Activated B cell treated with CpG ODN at 0.5 μM for 24 hours (primary cell): Measurements from ENCODE around the gene PNPLA7. TPM values are rescaled to one million over a fixed set of nuclear protein-coding genes. Genes with fewer than 3 reads are reported as not detected.

Experiments
- ATAC-seq: fragments of 200-7000 bp; cut with Tn5 transposase; one replicate; pipeline ENCODE4 v1.10.0; 2021; ENCODE audit warnings: low read depth, mild to moderate bottlenecking, moderate library complexity
- CTCF ChIA-PET: fragments of 350-600 bp; sonication (Branson Sonifier 250); formaldehyde crosslinking; loops from one replicate; lab custom pipeline; 2021; ENCODE audit warnings: antibody characterized with exemption; lab: Charles Lee
- POLR2A ChIA-PET: fragments of 350-600 bp; sonication (Branson Sonifier 250); formaldehyde crosslinking; loops from one replicate; lab custom pipeline; 2021; ENCODE audit warnings: antibody characterized with exemption; lab: Charles Lee
- DNase-seq: peaks from one replicate; pipeline ENCODE4 v3.0.0; 2022
- H3K27ac Mint-ChIP-seq: one replicate; pipeline ENCODE4 v1.8.0; 2020; ENCODE audit warnings: mixed read lengths
- H3K27me3 Mint-ChIP-seq: one replicate; pipeline ENCODE4 v1.8.0; 2021; ENCODE audit warnings: mixed read lengths
- H3K36me3 Mint-ChIP-seq: one replicate; pipeline ENCODE4 v1.8.0; 2021; ENCODE audit warnings: low read depth, mixed read lengths
- H3K4me1 Mint-ChIP-seq: one replicate; pipeline ENCODE4 v1.8.0; 2021; ENCODE audit warnings: mixed read lengths
- H3K4me3 Mint-ChIP-seq: one replicate; pipeline ENCODE4 v1.8.0; 2020; ENCODE audit warnings: mild to moderate bottlenecking, mixed read lengths
- H3K9me3 Mint-ChIP-seq: one replicate; pipeline ENCODE4 v1.8.0; 2020; ENCODE audit warnings: mixed read lengths
- intact Hi-C: fragments of 100-400 bp; cut with micrococcal nuclease; formaldehyde crosslinking; loops from one replicate; pipeline ENCODE4 v1.15.1; 2024
- total RNA-seq: library from RNA; stranded (reverse); gene quantifications from 2 replicates; pipeline ENCODE4 v1.2.3, GENCODE V29; 2022
- TF ChIP-seq, protein P1 (sequence below): fragments of 200-600 bp; IDR thresholded peaks from one replicate; pipeline ENCODE4 v1.8.0; 2022; ENCODE audit warnings: antibody characterized with exemption, mild to moderate bottlenecking

PNPLA7 gene
- total RNA-seq, 1 donor from 2014 or later = 5.5 TPM

DNA sequence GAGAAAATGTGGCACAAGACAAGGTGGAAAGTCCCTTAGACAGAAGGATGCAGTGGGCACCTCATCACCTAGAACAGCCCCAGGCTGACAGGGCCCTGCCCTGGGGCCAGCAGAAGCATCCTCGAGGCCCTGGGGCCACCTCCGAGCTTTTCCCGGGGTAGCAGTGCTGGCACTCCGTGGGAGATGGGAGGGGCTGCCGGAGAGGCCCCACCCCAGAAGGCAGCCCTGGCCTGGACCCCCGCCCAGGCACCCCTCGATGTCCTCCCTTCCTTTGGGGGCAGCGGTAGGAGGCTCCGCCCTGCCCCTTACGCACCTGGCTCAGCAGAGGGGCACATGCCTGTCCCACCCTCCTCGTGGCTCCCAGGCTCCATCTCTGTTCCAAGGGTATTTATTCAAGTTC is 73.3 kb downstream of the PNPLA7 start:
- no peak overlapping the region for H3K27ac Mint-ChIP-seq

DNA sequence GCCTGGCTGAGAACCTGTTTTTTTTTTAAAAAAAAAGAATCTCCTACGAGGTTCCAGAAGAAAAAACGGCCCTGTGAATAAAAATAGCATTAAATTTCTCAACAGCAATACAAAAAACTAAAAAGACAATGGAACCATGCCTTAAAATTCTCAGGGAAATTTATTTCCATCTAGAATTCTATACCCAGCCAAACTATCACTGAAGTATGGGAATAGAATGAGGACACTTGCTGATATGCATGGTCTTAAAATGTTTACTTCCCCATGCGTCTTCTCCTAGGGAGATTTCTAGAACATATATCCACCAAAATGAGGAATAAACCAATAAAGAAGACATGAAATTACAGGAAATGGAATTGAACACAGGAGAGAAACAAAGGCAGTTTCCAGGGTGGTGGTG is 74.5 kb downstream of the PNPLA7 start:
- TF ChIP-seq, protein P1, sequence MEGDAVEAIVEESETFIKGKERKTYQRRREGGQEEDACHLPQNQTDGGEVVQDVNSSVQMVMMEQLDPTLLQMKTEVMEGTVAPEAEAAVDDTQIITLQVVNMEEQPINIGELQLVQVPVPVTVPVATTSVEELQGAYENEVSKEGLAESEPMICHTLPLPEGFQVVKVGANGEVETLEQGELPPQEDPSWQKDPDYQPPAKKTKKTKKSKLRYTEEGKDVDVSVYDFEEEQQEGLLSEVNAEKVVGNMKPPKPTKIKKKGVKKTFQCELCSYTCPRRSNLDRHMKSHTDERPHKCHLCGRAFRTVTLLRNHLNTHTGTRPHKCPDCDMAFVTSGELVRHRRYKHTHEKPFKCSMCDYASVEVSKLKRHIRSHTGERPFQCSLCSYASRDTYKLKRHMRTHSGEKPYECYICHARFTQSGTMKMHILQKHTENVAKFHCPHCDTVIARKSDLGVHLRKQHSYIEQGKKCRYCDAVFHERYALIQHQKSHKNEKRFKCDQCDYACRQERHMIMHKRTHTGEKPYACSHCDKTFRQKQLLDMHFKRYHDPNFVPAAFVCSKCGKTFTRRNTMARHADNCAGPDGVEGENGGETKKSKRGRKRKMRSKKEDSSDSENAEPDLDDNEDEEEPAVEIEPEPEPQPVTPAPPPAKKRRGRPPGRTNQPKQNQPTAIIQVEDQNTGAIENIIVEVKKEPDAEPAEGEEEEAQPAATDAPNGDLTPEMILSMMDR = no peak
- POLR2A ChIA-PET = no interaction called here
- intact Hi-C loops = no loop called here
- Mint-ChIP-seq H3K27ac (no peak overlapping the region), H3K36me3 (peaks cover 26% of the 10 kb centered on the region), H3K4me3 (no peak overlapping the region), H3K4me1 (peaks cover 2% of the 10 kb centered on the region), H3K9me3 (peaks cover 14% of the 10 kb centered on the region), H3K27me3 (no peaks in the 10 kb centered on the region)
- CTCF ChIA-PET = no interaction called here
- ATAC-seq (no peak), DNase-seq (no peak)

More for the DNA sequence above, 73.3 kb downstream of the PNPLA7 start:
- Mint-ChIP-seq H3K4me1 (no peaks in the 10 kb centered on the region), H3K4me3 (no peak overlapping the region), H3K9me3 (peaks cover 14% of the 10 kb centered on the region), H3K27me3 (no peaks in the 10 kb centered on the region), H3K36me3 (peaks cover 26% of the 10 kb centered on the region)
- intact Hi-C loops = no loop called here
- ATAC-seq (no peak), DNase-seq (no peak)
- CTCF ChIA-PET = no interaction called here
- TF ChIP-seq, protein P1 = no peak
- POLR2A ChIA-PET = no interaction called here

DNA sequence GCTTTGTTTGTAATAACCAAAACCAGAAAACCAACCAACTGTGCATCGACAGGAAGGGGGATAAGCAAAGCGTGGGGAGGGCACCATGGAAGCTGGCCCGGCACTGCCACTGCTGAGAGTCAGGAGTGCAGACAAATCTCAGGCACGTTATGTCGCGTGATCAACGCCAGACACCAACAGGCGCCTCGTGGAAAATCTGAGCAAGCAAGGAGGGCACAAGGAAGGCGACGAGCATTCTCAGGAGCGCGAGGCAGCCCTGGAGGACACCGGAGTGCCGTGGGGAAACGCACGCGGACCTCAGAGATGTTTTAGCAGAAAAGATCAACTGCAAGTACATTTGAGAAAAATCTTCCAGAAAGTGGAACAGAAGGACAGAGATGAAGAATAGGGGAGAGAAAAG is 75.9 kb downstream of the PNPLA7 start:
- ATAC-seq (no peak), DNase-seq (no peak)
- intact Hi-C loops = no loop called here
- Mint-ChIP-seq H3K4me1 (peaks cover 3% of the 10 kb centered on the region), H3K27me3 (no peaks in the 10 kb centered on the region), H3K36me3 (peaks cover 24% of the 10 kb centered on the region), H3K9me3 (peaks cover 14% of the 10 kb centered on the region), H3K4me3 (no peak overlapping the region), H3K27ac (no peak overlapping the region)
- TF ChIP-seq, protein P1 = no peak
- POLR2A ChIA-PET = no interaction called here
- CTCF ChIA-PET = no interaction called here

DNA sequence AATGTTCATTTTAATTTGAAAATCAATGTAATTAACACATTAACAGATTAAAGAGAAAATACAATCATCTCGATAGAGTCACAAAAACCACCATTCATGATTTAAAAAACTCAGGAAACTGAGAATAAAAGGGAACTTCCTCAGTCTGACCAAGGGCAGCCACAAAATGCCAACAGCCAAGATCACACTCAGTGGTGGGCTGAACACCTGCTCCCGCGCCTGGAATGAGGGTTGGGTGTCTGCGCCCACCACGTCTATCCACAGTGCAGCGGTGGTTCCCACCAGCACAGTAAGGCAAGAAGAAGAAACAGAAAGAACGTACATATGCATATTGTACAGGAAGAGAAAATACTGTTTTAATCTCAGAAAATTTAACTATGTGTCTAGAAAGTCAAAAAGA is 79.4 kb downstream of the PNPLA7 start:
- TF ChIP-seq, protein P1 = no peak
- CTCF ChIA-PET = no interaction called here
- H3K9me3 Mint-ChIP-seq = peaks cover 9% of the 10 kb centered on the region
- no peak for ATAC-seq
- H3K27ac Mint-ChIP-seq = no peak overlapping the region
- POLR2A ChIA-PET = no interaction called here
- peaks cover 15% of the 10 kb centered on the region for H3K36me3 Mint-ChIP-seq
- peaks cover 3% of the 10 kb centered on the region for H3K4me1 Mint-ChIP-seq
- DNase-seq = no peak
- H3K4me3 Mint-ChIP-seq = no peak overlapping the region
- intact Hi-C loops = no loop called here
- no peaks in the 10 kb centered on the region for H3K27me3 Mint-ChIP-seq

DNA sequence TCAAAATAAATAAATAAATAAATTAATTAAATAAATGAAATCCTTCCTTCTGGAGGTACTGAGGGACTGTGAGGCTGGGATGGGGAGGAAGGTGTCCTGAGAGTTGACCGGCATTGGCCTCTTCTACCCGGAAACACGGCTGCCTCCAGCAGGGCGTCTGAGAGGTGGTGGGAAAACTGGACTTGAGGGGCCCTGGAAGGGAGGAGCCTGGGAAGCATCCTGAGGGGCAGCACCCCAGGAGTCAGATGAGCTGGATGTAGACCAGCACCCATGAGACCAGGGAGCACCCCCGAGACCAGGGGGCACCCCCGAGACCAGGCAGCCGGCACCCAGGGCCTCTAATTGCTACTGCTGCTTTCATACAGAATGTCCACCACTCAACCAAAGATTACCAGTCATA is 82.3 kb downstream of the PNPLA7 start:
- no peak overlapping the region for H3K27ac Mint-ChIP-seq
- CTCF ChIA-PET = no interaction called here
- no peak overlapping the region for H3K4me3 Mint-ChIP-seq
- H3K4me1 Mint-ChIP-seq = peaks cover 3% of the 10 kb centered on the region
- intact Hi-C loops = no loop called here
- DNase-seq (no peak), ATAC-seq (no peak)
- POLR2A ChIA-PET = no interaction called here
- H3K27me3 Mint-ChIP-seq = no peaks in the 10 kb centered on the region
- H3K9me3 Mint-ChIP-seq = peaks cover 2% of the 10 kb centered on the region
- TF ChIP-seq, protein P1 = no peak
- peaks cover 3% of the 10 kb centered on the region for H3K36me3 Mint-ChIP-seq
